Measurements from ENCODE around the gene FGF5.

GRCh38 chr4:80321776-80322175 lies 55.3 kb downstream of the FGF5 start:
- TF ChIP-seq CTCF (IDR thresholded peaks at IDR 0.05) (no peak), POLR2A (IDR thresholded peaks at IDR 0.05) (no peak)

Measured in heart left ventricle (tissue), 13 donors.